HG02973 (cell line): ENCODE results near the gene PHF13.
A peak's percentile ranks its signal among the peaks of the same experiment; 100 is the strongest.

Source experiments
- ATAC-seq: cut with Tn5 transposase; IDR thresholded peaks from one replicate; pipeline ENCODE4 v1.9.1; 2021; ENCODE audit warnings: moderate library complexity; ENCODE audit not compliant: unreplicated experiment

PHF13 gene

GRCh38 chr1:6601049-6601922, 12.2 kb upstream of the PHF13 start:
- peak; percentile 26 for ATAC-seq

GRCh38 chr1:6601923-6602668, 11.4 kb upstream of the PHF13 start:
- ATAC-seq: peak; percentile 29

GRCh38 chr1:6602669-6603237, 10.8 kb upstream of the PHF13 start, which contains the start of gene KLHL21:
TSS of gene KLHL21 (minus strand) at chr1:6602869. CDS start at chr1:6602817, 52 bp downstream.
- ATAC-seq: peak; percentile 42

- peak; percentile 22 for ATAC-seq
These were observed 10.2 kb upstream of the PHF13 start for GRCh38 chr1:6603238-6603914.

- ATAC-seq: no peak
These were observed 9.5 kb upstream of the PHF13 start for GRCh38 chr1:6603915-6604558.

- peak; percentile 27 for ATAC-seq
These were observed 730 bp upstream of the PHF13 start for GRCh38 chr1:6612641-6613360.

- no peak for ATAC-seq
These were observed 743 bp downstream of the PHF13 start for GRCh38 chr1:6614019-6614928.

- no peak for ATAC-seq
These were observed 1.6 kb downstream of the PHF13 start for GRCh38 chr1:6614929-6615785.

- ATAC-seq: no peak
These were observed 5.5 kb downstream of the PHF13 start for GRCh38 chr1:6619045-6619444.

- no peak for ATAC-seq
These were observed 8.2 kb downstream of the PHF13 start for GRCh38 chr1:6621429-6622391.

GRCh38 chr1:6622396-6623152, 9.0 kb downstream of the PHF13 start:
- no peak for ATAC-seq

- no peak for ATAC-seq
These were observed 9.9 kb downstream of the PHF13 start for GRCh38 chr1:6623269-6623965.

- peak; percentile 83 for ATAC-seq
These were observed 11.4 kb downstream of the PHF13 start, which contains the start of gene THAP3 for GRCh38 chr1:6624710-6625583. TSS of gene THAP3 (plus strand) at chr1:6624868. CDS start at chr1:6625219, 351 bp downstream.

- ATAC-seq: peak; percentile 16
These were observed 12.1 kb downstream of the PHF13 start for GRCh38 chr1:6625584-6626149.
